OCI-LY1 (cell line): Measurements from ENCODE around the gene USF2.

Source experiments
- H2AFZ ChIP-seq: fragments of 200-600 bp; sonication (generic), shearing (Covaris generic); 2 replicates; pipeline ENCODE4 v1.6.0; 2014; ENCODE audit warnings: antibody characterized with exemption, mild to moderate bottlenecking, low read length
- H3F3A ChIP-seq: fragments of 200-600 bp; sonication (generic), shearing (Covaris generic); 2 replicates; pipeline ENCODE4 v1.6.0; 2014; ENCODE audit warnings: mild to moderate bottlenecking, antibody characterized with exemption, low read length, moderate library complexity; ENCODE audit not compliant: insufficient read depth
- H3K27ac ChIP-seq: fragments of 200-600 bp; sonication (generic); 2 replicates; pipeline ENCODE4 v1.5.1; 2014; ENCODE audit warnings: low read length, mixed run types, mild to moderate bottlenecking, low read depth; ENCODE audit not compliant: poor library complexity, severe bottlenecking
- H3K27me3 ChIP-seq: fragments of 200-600 bp; sonication (generic); 2 replicates; pipeline ENCODE4 v1.6.0; 2014; ENCODE audit warnings: antibody characterized with exemption, mild to moderate bottlenecking, low read length, moderate library complexity; ENCODE audit not compliant: insufficient read depth
- H3K36me3 ChIP-seq: fragments of 200-600 bp; sonication (generic); 2 replicates; pipeline ENCODE4 v1.6.1; 2014; ENCODE audit warnings: mild to moderate bottlenecking, antibody characterized with exemption, low read length, moderate library complexity, mixed read lengths; ENCODE audit not compliant: insufficient read depth
- H3K4me1 ChIP-seq: fragments of 200-600 bp; sonication (generic); 2 replicates; pipeline ENCODE4 v1.5.1; 2014; ENCODE audit warnings: mild to moderate bottlenecking, low read length, moderate library complexity; ENCODE audit not compliant: insufficient read depth, severe bottlenecking
- H3K4me2 ChIP-seq: fragments of 200-600 bp; sonication (generic), shearing (Covaris generic); 2 replicates; pipeline ENCODE4 v1.6.1; 2014; ENCODE audit warnings: low read length
- H3K4me3 ChIP-seq: fragments of 200-600 bp; sonication (generic); 2 replicates; pipeline ENCODE4 v1.5.1; 2014; ENCODE audit warnings: low read length, low read depth, mild to moderate bottlenecking, mixed read lengths; ENCODE audit not compliant: poor library complexity, severe bottlenecking
- H3K79me2 ChIP-seq: fragments of 200-600 bp; shearing (Covaris generic); 2 replicates; pipeline ENCODE4 v1.6.1; 2016; ENCODE audit warnings: mixed run types, low read length, mixed read lengths; ENCODE audit not compliant: insufficient read depth
- H3K9ac ChIP-seq: fragments of 200-600 bp; sonication (generic), shearing (Covaris generic); 2 replicates; pipeline ENCODE4 v1.6.1; 2014; ENCODE audit warnings: mild to moderate bottlenecking, low read length, mixed read lengths
- H3K9me2 ChIP-seq: fragments of 200-600 bp; sonication (generic), shearing (Covaris generic); 2 replicates; pipeline ENCODE4 v1.6.1; 2014; ENCODE audit warnings: low read depth, mild to moderate bottlenecking, low read length, mixed read lengths
- H3K9me3 ChIP-seq: fragments of 200-600 bp; shearing (Covaris generic); 2 replicates; pipeline ENCODE4 v1.6.1; 2014; ENCODE audit warnings: low read length, mixed read lengths
- H4K20me1 ChIP-seq: fragments of 200-600 bp; sonication (generic), shearing (Covaris generic); 2 replicates; pipeline ENCODE4 v1.6.0; 2016; ENCODE audit warnings: mild to moderate bottlenecking, low read length; ENCODE audit not compliant: insufficient read depth
- EZH2 ChIP-seq: fragments of 200-600 bp; sonication (generic), shearing (Covaris generic); IDR thresholded peaks from 2 replicates; pipeline ENCODE4 v1.8.0; 2017; ENCODE audit warnings: borderline replicate concordance, mixed run types, mild to moderate bottlenecking, antibody characterized with exemption, low read length, moderate library complexity, mixed read lengths
- TF ChIP-seq, protein P1 (sequence below): fragments of 200-600 bp; sonication (generic), shearing (Covaris generic); IDR thresholded peaks from 2 replicates; pipeline ENCODE4 v1.5.1; 2017; ENCODE audit warnings: mild to moderate bottlenecking, antibody characterized with exemption, low read length, moderate library complexity, mixed read lengths

Gene USF2

DNA sequence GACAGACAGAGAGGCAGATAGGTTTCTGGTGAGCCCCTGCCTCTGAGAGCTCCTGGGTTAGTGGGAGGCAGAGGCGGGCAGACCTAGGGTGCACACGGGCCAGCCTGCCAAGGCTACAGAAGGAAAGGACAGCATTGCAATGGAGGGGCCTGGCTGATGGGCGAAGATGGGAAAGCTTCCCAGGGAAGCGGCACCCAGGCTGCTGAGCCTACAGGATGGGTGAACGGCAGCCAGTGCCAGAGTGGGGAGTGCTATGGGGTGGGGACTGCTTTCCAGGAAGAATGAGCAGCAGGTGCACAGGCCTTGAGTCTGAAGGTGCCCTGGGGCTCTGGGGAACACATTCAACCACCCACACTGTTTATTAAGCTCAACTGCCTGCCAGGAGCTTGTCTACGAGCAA lies 22.5 kb downstream of the USF2 start:
- TF ChIP-seq, protein P1, sequence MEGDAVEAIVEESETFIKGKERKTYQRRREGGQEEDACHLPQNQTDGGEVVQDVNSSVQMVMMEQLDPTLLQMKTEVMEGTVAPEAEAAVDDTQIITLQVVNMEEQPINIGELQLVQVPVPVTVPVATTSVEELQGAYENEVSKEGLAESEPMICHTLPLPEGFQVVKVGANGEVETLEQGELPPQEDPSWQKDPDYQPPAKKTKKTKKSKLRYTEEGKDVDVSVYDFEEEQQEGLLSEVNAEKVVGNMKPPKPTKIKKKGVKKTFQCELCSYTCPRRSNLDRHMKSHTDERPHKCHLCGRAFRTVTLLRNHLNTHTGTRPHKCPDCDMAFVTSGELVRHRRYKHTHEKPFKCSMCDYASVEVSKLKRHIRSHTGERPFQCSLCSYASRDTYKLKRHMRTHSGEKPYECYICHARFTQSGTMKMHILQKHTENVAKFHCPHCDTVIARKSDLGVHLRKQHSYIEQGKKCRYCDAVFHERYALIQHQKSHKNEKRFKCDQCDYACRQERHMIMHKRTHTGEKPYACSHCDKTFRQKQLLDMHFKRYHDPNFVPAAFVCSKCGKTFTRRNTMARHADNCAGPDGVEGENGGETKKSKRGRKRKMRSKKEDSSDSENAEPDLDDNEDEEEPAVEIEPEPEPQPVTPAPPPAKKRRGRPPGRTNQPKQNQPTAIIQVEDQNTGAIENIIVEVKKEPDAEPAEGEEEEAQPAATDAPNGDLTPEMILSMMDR = no peak
- no peak for TF ChIP-seq EZH2
- Histone ChIP-seq H3F3A (no peaks in the 10 kb centered on the region), H3K79me2 (no peaks in the 10 kb centered on the region), H3K9ac (no peak overlapping the region), H3K4me2 (no peak overlapping the region), H3K36me3 (no peaks in the 10 kb centered on the region), H4K20me1 (no peaks in the 10 kb centered on the region), H3K9me3 (no peaks in the 10 kb centered on the region), H3K4me3 (no peak overlapping the region), H3K9me2 (no peaks in the 10 kb centered on the region), H3K27ac (no peak overlapping the region), H3K4me1 (peaks cover 25% of the 10 kb centered on the region), H3K27me3 (no peaks in the 10 kb centered on the region; the same call in 1 of the 2 replicates), H2AFZ (no peak overlapping the region)

DNA sequence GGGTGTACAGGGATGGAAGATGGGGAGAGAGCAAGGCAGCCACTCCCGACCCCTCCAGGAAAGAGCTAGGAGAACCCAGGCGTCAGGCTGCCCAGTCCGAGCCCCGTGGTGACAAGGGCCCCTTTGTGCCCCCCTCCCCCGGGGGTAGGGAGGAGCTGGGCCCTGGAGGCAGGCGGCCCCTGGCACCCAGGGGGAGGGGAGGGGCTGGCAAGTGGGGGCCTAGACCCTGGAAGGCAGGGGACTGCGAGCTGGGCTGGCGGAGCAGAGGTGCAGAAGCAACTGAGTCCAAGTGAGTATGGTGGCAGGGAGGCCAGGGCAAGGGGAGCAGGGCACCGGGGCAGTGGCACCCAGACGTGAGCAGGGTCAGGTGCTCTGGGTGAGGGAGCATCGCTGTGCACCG lies 23.2 kb downstream of the USF2 start, which contains the start of gene MAG:
Gene MAG (plus strand): TSS at position 246 of the 400 bp plus-strand sequence. CDS start 3,248 bp downstream, outside the sequence.
- Histone ChIP-seq H3K9me3 (no peaks in the 10 kb centered on the region), H3F3A (no peaks in the 10 kb centered on the region), H3K27ac (no peak within 1 kb of the TSS), H4K20me1 (no peaks in the 10 kb centered on the region), H3K4me2 (no peak within 1 kb of the TSS), H3K4me1 (peaks cover 31% of the 10 kb centered on the region), H3K4me3 (no peak within 1 kb of the TSS), H3K36me3 (no peaks in the 10 kb centered on the region), H3K79me2 (no peaks in the 10 kb centered on the region), H3K27me3 (no peaks in the 10 kb centered on the region; the same call in 1 of the 2 replicates), H3K9me2 (no peaks in the 10 kb centered on the region), H2AFZ (no peak within 1 kb of the TSS), H3K9ac (no peak within 1 kb of the TSS)
- no peak for TF ChIP-seq EZH2
- TF ChIP-seq, protein P1 = no peak

DNA sequence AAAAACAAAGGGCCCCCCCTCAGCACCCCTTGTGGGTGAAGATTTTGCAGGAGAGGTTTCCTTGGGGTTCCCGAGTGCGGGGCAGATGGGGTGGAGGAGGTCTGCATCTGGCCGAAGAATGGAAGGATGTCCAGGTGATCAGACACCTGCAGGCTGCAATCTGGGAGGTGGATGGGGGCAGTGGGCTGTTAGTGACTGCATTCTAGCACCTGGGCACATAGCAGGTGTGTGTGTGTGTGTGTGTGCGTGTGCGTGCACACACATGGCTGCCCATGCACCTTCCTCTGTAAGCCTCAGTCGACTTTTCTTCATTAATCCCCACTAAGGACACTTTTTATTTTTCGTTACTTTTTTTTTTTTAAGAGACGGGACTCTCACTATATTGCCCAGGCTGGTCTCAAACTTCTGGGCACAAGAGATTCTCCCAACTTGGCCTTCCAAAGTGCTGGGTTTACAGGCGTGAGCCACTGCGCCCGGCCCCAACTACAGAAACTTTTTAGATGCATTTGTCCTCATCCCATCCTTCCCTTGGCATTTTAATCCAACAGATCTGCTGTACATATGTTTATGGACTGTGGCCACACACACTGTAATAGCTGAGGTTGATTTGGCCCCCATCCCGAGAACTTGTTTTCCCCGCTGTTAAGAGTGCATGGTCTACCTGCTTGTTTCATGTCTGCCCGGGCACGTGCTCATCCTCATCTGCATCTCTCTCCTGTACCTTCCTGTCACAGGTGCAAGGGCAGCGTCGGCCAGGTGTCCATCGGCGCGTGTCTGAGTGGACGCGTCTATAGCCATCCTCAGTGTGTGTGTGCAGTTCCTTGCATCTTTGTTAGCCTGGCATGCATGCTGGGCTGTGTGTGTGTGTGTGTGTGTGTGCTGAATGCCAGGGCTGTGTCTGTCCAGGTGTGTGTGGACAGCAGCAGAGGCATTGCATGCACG lies 23.9 kb downstream of the USF2 start:
- Histone ChIP-seq H3K27ac (no peak overlapping the region), H3K4me3 (no peak overlapping the region), H3K36me3 (no peaks in the 10 kb centered on the region), H3K4me1 (peaks cover 34% of the 10 kb centered on the region), H3K9ac (no peak overlapping the region), H3K4me2 (no peak overlapping the region), H3K9me2 (no peaks in the 10 kb centered on the region), H4K20me1 (no peaks in the 10 kb centered on the region), H2AFZ (no peak overlapping the region), H3K79me2 (no peaks in the 10 kb centered on the region), H3K27me3 (no peaks in the 10 kb centered on the region; the same call in 1 of the 2 replicates), H3F3A (peaks cover 3% of the 10 kb centered on the region; the same call in 1 of the 2 replicates), H3K9me3 (no peaks in the 10 kb centered on the region)
- TF ChIP-seq, protein P1 = no peak
- no peak for TF ChIP-seq EZH2
